HTR-8/SVneo (cell line): ENCODE results near the gene APOF.
"Not testable (repeated sequence)": the region's sequence is repeated elsewhere in the genome, so short reads cannot be mapped to it uniquely, and the experiment has no call there.

Experiments
- DNase-seq: peaks from one replicate; pipeline ENCODE4 v3.0.0; 2011; ENCODE audit warnings: low spot score, mixed read lengths; ENCODE audit not compliant: insufficient read length
- FAIRE-seq: peaks from 2 replicates; lab custom pipeline; 2011; peaks lifted over from hg19 to GRCh38; lab: Jason Lieb, UNC

Gene APOF

GRCh38 chr12:56334490-56334793 lies 28.2 kb downstream of the APOF start:
- no peak for DNase-seq
- FAIRE-seq, result no peak

GRCh38 chr12:56333679-56334489 lies 28.8 kb downstream of the APOF start, which contains the start of gene PAN2:
Gene PAN2 (minus strand): TSS chr12:56334000. CDS start chr12:56333094, 906 bp downstream.
- FAIRE-seq, result no peak
- peak; percentile 99 for DNase-seq

GRCh38 chr12:56333197-56333678 lies 29.4 kb downstream of the APOF start:
- FAIRE-seq, result no peak
- DNase-seq, result no peak

DNA sequence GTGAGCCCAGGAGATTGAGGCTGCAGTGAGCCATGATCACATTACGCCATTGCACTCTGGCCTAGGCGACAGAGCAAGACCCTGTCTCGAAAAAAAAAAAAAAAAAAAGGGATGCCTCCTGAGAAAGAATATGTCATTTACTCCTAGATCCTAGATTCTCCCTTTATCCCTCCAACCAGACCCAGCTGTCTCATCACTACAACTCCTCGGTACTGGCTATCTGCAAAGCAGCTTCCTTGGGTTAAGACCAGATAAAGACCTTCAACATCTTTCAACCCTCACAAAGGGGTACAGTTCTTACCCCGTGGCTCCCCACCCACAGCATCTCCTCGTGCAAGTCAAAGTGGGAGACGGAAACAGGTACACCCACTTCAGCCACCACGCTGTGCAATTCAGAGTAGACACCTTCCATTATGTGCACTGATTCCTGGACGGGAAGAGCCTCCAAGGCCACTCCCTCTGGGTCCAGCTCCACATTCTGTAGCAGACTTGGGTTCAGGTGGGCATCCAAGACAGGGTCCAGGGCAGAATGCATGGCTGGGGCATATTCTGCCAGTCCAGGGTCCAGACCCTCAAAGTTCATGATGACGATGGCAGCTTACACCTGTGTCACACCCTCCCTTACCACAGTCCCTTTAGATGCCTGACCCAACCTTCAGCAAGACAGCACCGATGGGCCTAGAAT lies 30.0 kb downstream of the APOF start:
- no peak for FAIRE-seq
- no peak for DNase-seq

DNA sequence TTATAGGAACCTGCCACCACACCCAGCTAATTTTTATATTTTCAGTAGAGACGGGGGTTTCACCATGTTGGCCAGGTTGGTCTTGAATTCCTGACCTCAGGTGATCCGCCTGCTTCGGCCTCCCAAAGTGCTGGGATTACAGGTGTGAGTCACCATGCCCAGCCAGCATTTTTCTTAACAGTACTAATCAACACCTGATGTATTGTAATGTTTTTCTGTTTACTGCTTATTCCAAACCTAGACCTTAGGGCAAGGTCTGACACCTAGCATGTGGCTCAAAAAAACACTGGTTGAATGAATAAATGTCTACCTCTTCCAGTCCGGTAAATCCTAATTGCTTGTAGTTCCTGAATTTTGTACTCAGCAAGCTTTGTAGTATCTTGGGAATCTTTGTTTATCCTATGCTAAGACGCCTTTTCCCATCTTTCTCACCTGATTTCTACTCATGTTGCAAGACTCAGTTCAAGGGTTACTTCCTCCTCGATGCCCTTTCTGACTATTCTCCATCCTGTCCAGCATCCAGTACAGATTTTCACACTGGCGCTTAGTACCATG lies 31.6 kb downstream of the APOF start:
- DNase-seq (no peak), FAIRE-seq (no peak)

DNA sequence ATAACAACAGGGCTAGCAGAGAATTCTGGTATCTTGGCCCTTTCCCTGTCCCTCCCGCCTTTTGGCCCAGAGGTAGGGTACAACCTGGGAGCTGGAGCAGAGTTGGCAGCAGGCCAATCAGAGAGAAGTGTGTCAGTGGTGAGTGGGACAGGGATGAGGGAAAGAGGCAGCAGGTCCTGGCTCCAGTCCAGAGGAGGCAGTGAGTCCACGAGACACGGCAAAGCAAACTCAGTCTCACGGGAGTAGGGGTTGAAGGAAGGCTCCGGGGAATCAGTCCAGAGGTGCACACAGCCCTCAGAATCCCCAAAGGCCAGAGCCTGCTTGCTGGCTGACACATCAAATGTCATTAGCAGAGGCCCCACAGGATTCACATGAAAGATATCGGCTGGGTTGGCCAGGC lies 36.1 kb downstream of the APOF start:
- DNase-seq (no peak), FAIRE-seq (no peak)

GRCh38 chr12:56326126-56326525 lies 36.5 kb downstream of the APOF start:
- DNase-seq (no peak), FAIRE-seq (no peak)

DNA sequence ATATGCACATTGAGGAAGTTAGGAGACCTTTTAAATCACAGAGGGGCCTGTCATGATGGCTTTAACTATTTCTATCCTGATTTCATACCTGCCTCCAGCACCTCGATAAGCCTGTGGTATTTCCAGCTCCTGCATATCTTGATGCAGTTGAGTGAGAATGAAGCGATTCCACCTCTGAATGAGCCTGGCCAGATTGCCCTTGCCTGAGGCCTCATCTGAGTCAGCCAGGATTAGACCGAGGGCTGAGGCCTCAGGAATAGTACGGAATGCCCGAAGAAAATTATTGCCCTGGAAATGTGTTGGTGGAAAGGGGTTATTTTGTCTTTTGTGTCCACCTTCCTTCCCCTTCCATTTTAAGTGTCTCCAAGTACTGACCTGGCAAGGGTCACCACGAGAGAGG lies 38.5 kb downstream of the APOF start:
- DNase-seq (no peak), FAIRE-seq (no peak)

DNA sequence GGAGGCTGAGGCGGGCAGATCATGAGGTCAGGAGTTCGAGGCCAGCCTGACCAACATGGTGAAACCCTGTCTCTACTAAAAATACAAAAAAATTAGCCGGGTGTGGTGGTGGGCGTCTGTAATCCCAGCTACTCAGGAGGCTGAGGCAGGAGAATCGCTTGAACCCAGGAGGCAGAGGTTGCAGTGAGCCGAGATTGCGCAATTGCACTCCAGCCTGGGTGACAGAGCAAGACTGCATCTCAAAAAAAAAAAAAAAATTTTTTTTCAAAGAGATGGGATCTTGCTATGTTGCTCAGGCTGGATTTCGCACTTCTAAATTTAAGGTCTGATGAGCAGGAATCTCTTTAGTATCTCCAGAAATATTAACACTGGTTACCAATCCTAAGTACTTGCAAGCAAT lies 41.0 kb downstream of the APOF start:
- not testable (repeated sequence) for DNase-seq, FAIRE-seq

GRCh38 chr12:56321027-56321426 lies 41.6 kb downstream of the APOF start:
- no peak for FAIRE-seq
- no peak for DNase-seq

- FAIRE-seq (no peak), DNase-seq (no peak)
Measured at GRCh38 chr12:56317675-56318074, 45.0 kb downstream of the APOF start.

GRCh38 chr12:56315622-56316473 lies 46.8 kb downstream of the APOF start, which contains the start of gene CNPY2:
Gene CNPY2 (minus strand): TSS chr12:56315988. CDS start chr12:56315217, 771 bp downstream.
- peak; percentile 98 for DNase-seq

DNA sequence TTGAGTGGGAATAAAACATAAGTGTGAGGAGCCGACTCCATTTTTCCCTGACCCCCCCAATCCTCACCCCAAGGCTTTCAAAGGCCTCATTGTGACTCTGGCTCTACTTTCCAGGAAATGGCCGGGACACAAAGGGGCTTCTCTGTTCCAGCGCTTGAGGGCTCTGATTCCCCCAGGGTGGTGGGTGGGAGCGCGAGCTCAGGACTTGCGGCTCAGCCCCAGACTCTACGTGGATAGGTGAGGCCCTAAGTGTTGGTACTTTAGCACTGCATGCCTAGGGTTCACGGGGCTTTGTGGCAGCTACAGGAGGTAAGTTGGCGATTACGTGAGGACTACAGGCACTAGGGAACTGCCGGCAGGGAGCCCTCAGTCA lies 47.4 kb downstream of the APOF start:
- FAIRE-seq (no peak), DNase-seq (no peak)

More at GRCh38 chr12:56315622-56316473, 46.8 kb downstream of the APOF start, which contains the start of gene CNPY2:
- peak; percentile 79 for FAIRE-seq

GRCh38 chr12:56311003-56311402 lies 51.7 kb downstream of the APOF start:
- FAIRE-seq, result no peak

More at GRCh38 chr12:56311003-56311402, 51.7 kb downstream of the APOF start:
- DNase-seq, result no peak
